ENCODE results near the gene FLG2.

DNA sequence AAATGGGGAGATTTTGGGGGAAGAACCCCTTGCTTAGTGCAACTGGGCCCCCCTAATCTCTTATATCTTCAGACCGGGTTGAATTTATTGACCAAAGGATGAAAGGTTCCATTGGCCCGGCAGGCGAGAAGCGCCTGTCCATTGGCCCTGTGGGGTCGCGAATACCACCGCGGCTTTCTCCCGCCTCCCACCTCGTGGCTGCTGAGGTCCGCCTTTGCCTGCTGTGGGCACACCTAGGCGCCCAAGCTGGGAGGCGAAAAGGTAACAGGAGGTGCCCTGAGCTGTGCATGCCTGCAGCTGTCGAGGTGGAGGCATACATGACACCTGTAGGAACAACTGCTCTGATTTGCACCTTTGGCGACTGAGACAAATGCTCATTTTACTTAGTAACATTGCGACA is 21.1 kb upstream of the FLG2 start:
- TF ChIP-seq, protein P1, sequence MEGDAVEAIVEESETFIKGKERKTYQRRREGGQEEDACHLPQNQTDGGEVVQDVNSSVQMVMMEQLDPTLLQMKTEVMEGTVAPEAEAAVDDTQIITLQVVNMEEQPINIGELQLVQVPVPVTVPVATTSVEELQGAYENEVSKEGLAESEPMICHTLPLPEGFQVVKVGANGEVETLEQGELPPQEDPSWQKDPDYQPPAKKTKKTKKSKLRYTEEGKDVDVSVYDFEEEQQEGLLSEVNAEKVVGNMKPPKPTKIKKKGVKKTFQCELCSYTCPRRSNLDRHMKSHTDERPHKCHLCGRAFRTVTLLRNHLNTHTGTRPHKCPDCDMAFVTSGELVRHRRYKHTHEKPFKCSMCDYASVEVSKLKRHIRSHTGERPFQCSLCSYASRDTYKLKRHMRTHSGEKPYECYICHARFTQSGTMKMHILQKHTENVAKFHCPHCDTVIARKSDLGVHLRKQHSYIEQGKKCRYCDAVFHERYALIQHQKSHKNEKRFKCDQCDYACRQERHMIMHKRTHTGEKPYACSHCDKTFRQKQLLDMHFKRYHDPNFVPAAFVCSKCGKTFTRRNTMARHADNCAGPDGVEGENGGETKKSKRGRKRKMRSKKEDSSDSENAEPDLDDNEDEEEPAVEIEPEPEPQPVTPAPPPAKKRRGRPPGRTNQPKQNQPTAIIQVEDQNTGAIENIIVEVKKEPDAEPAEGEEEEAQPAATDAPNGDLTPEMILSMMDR (IDR thresholded peaks at IDR 0.05) = no peak
- no peak for TF ChIP-seq POLR2A (IDR thresholded peaks at IDR 0.05)

Measured in thyroid gland (tissue), 4 donors.